Occipital lobe (tissue), 2 donors: Measurements from ENCODE around the gene SIL1. TPM values are rescaled to one million over a fixed set of nuclear protein-coding genes. Genes with fewer than 3 reads are reported as not detected.

Experiments
- DNase-seq: peaks from one replicate; lab custom pipeline; 2025; lab: John Stamatoyannopoulos, UW
- total RNA-seq: library from RNA; depleted of rRNA; stranded (reverse); fragments of >200 nt; gene quantifications from one replicate; pipeline ENCODE4 v1.2.3, GENCODE V29; 2014

SIL1 gene
- total RNA-seq, 1 donor from 2014 or later = 11.7 TPM

DNA sequence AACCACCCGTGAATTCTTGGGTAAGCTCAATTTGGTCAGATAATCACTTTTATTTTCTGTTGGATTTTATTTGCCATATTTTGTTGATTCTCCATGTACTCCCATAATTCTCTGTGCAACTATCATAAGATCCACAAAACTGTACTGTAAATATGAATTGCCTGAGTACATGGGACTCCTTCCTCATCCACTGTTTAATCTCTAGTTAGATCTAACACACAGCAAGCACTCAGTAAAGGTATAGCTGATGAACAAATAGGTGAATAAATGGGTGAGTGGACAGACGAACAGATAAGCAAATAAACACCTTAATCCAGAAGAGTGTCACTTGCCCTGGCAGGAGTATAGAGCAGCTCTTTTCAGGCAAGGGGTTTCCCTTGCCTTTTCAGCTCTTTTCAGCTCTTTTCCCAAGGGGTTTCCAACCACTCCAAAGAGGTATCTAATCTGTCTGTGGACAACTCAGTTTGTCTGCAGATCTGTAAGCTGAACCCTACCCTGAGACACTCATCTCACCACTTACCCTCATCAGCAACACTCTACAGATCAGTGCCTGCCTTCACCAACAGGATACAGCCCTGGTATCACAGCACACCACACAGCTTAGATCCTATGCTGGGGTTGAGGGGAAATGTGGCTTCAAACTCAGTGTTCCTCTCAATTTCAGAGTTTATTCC lies 51.2 kb downstream of the SIL1 start:
- DNase-seq = no peak

DNA sequence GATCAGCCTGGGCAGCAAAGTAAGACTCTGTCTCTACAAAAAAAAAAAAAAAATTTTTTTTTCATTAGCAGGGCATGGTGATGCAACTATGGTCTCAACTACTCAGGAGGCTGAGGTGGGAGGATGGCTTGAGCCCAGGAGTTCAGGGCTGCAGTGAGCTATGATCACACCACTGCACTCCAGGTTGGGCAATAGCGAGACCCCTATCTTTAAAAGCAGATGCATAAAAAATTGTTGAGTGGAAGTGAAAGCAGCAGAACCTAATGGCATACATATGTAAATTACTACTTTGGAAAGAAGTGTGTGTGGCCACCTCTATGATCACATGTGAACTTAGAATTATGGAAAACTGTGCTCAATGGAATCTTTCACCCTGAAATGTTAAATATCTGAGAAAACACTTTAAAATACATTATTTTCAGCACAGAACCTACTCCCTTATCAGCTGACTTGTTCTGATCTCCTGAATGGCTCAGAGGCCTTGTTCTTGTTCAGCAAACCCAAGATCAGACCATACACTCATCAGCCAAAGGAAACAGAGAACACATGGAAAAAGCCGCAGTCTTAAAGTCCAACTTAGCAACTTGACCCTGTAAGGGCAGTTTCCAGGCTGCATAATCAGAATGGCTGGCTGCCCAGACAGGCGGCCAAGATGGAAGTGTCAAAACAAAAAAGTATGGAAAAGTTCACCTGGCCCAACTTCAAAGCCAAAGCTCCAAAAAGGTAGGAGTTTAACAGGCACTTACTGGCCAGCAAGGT lies 56.5 kb downstream of the SIL1 start:
- no peak for DNase-seq

DNA sequence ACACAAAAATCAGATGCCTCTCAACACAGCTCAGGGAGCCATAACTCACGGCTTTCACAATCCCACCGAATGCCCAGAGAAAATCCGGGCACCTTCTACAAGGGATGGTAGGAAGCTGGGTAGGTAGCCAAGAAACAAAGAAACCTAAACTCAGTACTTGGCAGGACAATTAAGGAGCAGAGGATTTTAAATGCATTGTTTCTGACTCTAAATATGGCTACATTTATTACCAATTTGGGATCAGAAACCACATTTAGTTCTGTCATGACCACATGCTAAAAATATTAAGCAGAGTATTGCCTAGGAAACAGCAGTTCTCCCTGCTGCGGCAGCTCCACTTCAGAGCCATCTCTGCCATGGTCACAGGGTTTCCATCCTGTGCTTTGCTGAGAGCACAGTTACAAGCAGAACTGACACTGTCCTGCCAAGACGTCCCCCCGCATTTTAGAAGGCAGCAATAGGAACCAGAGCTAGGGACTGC lies 57.5 kb downstream of the SIL1 start:
- peak; percentile 51 for DNase-seq

DNA sequence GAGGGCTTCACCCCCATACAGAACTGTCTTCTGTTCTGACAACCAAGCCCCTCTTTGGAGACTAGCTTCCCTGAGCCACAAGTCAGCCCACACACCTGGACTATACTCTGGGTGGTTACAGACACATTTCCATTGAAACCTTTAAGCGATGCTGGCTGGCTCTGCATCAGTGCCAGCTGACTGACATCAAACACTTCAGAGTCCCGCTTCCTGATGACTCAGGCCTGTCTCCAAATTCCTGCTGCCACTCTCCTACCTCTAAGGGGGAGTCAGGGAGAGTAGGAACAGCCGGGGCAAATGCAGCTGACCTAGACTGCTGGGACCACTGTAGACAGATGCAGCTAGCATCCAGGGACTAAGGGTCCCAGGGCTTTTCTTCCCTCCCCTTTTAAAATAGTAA lies 59.4 kb downstream of the SIL1 start:
- peak; percentile 36 for DNase-seq

DNA sequence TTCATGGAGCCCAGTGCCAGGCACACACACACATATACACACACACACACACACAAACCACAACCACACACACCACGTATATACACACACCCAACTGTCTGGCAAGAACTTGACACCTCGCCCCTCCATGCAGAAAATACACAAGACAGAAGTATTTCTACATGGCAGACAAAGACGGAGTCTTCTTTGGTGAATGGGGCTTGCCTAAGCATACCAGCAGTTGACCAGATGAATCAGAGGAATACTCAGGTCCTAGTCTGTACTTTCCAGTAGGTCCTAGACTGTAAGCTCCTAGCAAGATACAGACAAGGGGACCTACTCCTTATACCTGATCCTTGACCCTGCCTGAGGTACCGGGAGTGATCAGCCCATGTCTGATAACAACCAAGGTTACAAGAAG lies 60.1 kb downstream of the SIL1 start:
- DNase-seq = no peak

DNA sequence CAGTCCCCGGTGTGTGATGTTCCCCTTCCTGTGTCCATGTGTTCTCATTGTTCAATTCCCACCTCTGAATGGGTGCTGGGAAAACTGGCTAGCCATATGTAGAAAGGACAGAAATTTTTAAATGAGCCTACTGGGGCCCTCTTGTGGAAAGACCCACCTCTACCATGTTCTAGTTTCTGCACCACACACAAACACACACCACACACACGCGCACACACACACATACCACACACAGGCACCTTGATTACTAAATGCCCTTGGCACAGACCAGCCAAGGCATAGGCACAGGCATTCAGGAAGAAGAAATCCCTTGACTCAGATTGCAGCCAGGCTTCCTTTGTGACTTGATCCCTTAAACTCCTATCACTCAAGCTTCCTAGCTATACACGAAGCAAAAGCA lies 60.5 kb downstream of the SIL1 start:
- no peak for DNase-seq

DNA sequence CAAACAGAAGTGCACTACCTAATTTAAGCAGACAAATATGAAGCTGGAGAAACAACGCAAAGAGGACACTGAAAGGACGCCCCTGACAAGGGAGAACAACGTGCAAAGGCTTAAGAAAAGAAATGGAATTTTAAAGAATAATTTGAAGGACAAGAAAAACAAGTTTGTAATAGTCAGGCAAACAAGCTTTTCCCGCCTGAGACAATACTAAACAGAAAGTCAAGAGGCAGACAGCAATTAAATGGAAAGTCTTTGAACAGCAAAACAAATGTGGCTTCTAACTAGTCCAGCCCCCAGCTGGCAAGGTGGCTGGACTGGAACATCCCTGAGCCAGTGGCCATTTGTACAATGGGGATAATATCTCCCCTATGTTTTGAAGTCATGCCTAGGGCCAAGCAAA lies 63.3 kb downstream of the SIL1 start:
- DNase-seq = no peak

DNA sequence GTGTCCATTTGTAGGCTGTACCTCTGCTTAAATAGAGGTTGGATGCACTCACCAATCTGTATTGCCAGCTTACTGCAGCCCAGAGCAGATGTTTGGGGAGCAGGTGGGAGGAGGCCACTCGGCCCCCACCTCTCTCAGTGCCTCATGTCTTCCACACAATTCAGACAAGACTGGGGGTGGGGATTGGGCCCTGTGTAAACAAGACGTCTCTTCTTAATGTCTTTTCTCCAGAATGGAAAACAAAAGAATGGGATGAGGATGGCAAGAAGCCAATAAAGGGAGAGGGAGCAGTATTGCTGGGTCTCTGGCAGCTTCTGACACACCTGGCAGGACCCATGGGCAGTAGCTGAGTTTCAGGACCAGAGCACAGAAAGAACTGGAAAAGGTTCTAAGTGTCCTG lies 64.9 kb downstream of the SIL1 start:
- no peak for DNase-seq

DNA sequence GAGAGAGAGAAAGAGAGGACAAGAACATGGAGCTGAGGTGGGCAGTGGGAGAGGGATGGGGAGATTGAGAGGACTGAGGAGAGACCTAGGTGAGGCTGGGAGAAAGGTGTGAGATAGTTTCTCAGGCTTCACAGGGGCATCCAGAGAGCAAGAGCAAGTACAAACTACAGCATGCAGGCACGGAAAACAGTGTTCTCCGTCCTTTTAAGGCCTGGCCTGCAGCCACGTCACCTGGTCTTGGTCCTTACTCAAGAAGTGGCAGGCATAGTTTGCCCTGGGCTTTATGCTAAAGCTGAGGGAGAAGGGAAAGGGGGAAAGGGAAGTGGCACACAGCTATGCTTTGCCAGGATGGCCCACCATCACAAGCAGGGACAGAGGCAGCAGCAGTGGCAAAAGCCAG lies 65.7 kb downstream of the SIL1 start:
- no peak for DNase-seq

DNA sequence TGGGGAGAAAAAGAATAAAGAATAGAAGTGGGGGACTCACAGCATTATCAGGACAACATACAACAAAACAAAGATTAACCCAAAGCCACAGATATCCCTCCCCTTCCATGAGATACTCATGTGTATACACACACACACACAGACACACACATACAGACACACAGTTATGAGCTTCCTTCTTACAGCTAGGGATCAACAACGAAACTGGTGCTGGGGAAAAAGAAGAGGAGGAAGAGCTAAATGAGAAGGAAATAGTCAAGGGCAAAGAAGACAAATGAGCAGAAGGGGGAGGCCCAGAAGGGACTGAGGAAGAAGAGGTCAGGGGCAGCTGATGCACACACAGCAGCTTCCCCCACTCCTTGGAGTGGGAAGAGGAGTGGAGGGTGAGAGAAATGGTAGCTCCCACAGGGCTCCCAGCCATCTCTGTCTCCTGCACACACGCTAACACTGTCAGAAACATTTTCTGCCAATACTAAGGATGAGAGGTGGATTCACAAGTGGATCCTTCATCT lies 66.2 kb downstream of the SIL1 start:
- DNase-seq = no peak

DNA sequence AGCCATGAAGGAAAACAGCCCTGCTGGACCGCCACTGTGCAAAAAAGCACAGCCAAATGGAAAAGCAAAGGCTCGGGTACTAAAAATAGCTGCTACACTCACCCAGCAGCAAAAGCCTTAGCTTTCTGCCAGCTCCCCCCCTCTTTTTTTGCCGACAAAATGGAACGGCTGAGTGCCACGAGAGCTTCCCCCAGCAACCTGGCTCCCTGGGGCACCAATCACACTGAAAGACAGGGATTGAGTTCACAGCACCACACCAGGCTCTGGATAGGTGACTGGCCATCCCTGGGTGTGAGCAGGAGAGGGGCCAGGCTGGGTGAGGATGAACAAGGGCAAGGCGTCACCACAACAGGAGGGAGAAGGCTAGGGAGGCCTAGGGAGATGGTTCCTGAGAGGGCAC lies 66.7 kb downstream of the SIL1 start:
- DNase-seq = peak; percentile 75

DNA sequence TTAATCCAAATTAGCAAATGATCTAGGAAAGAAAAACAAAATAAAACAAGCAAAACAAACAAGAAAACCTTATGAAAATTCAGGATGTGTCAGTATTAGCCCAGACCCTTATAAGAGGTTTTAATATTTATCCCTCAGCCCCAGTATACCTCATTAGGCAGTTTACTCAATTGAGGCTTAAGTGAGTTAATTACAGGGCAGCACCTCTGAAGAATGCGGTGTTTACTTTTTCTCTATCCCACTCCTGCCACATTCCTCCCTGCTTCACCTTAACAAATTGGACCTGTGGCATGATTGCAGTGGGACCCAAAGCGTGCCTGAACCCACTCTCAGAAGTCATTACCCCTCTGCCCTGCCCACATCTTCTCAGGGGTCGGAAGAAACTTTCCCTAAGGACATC lies 67.1 kb downstream of the SIL1 start:
- no peak for DNase-seq

DNA sequence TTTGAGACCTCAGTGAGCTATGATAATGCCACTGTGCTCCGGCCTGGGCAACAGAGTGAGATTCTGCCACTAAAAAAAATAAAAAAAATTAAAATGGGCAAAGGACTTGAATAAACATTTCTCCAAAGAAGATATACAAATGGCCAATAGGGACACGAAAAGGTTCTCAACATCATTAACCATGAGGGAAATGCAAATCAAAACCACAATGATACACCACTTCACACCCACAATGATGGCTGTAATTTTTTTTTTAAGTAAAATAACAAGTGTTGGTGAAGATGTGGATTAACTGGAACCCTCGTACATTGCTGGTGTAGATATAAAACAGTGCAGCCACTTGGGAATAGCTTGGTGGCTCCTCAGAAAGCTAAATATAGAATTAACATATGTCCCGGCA lies 68.0 kb downstream of the SIL1 start:
- no peak for DNase-seq

DNA sequence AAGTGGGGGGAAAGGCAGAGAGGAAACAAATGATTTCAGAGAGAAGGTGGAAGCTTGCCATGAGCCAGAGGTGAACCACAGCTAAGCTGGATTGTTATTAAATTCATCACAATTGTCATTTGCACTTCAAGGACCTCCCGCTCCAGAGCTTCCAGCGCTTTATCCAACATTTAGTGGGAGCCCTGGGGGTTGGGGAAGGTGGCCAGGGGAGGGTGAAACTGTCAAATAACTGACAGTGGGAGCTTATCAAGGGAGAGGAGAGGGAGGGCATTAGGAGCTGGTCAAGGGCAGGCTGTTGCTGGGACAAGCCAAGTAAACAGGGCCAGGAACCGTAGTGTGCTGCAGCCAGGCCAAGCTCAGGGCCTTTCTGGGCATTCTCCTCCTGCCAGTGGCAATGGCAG lies 71.5 kb downstream of the SIL1 start:
- no peak for DNase-seq

DNA sequence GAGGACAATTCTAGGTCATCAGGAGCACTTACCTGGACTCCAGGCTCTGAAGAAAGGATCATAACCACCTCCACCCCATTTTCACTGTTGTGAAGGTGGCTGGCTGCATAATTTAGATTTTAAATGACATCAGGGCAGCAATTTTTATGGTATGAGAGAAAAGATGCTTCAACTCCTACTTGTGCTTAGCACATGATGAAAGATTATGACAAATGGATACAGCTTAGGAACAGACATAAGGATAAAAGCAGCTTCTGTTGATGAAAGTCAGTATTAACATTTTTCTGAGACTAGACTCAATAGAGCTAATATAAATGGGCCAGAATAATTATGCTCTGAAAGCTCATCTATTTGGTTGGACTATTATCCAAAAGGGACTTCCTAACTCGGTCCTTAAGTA lies 72.2 kb downstream of the SIL1 start:
- no peak for DNase-seq

DNA sequence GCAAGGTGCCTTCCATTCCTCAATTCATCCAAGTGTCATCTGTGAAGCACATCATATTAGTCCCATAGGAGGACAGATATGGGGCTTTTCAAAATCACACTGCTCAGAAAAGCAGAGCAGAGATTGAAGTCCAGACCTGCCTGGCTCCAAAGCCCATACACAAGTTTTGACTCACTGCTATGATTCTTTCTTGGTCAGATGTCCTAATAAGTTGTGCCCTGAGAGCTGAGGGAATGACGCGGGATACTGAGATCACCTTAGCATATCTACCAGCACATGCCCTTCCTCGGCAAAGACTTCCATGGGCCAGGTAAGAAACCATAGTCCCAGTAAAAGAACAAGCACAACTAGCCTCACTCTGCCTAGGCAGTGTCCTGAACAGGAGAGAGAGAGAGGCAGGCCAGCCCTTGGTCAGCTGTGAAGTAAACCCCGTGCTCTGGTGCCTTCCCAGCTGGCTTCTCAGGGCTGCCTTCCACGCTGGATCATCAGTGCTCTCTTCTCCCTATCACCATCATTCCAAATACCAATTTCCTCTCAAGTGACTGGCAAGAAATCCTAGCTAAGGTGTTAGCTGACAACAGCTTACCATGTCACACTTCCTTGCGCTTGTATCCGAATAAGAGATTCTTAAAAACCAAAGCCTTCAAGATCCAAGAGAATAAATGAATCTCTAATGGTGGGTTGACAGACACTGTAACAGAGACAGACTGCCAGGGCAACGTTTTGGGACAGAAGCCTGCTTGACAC lies 73.2 kb downstream of the SIL1 start:
- no peak for DNase-seq

DNA sequence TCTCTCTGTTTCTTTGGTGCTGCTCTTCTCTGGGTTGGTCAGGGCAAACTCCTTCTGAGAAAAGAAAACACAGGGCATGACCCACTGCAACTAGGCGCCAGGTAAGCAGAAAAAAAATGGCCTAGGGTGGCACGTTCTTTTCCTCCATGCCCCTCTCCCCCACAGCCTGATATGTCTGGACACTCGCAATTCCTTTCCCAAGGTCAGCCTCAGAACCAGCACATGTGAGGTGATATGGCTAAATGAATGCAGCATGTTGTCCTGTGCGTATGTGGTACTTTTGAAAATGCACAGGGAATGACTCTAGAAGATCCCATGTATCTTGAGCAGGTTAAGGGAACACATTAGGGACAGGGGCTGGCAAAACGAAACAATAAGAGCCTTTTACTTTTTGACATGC lies 77.0 kb downstream of the SIL1 start:
- DNase-seq = no peak

DNA sequence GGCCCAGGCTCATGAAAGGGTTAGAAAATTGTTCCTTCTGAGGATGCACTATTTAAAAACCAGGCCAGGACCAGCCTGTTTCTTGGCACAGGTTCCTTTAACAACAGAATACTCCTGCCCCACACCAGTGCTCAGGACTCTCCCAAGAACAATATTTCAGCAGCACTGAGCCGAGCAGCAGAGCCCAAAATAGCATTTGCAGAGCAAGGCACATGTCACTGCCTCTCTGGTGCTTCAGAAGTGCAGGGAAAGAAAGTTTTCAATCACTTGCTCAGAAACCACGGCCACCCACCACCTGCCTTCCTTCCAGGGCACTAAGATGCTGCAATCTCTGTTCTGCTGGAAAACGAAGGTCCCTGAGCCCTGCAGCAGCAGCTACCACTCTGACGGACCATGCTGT lies 77.6 kb downstream of the SIL1 start:
- peak; percentile 17 for DNase-seq

DNA sequence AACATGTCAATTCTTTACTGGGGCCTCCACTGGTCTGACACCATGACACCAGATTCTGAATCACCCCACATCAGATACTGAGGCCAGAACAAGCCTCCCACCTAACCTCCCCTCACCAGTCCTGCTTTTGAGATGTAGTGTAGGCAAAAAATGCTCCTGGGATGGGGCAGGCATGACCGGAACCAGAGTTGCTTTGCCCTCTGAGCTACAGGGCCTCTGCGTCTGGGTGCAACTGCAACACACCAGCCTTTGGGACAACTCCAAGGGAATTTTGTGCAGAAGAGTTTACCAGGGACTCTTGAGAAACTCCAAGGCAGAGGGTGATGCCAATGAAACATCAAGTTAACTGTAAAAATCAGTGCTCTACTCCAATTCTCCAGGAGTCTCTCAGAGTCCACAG lies 79.4 kb downstream of the SIL1 start:
- DNase-seq = no peak

DNA sequence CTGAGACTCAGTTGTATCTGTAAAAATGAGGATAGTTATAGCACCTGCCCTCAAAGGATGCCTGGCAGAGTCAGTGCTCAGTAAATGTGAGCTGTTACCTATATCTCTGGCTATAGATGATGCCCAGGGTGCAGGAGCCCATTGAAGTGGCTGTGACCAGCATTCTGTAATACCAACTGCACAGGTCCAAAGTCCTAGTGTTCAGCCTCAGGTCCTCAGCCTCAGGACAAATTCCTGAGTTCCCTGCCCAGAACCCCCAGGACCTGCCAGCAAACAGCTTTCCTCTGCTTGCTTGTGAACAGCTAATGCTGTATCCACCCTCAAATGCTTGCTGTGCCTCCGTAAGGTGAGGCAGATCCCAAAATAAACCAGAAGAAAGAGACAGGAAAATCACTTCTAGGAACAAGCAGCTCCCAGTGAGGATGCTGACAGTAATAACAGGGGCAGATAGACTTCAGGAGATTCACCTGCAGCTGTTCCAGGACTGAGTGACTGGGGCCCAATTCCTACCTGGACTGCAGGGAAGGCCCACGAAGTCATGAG lies 80.8 kb downstream of the SIL1 start:
- DNase-seq = no peak

DNA sequence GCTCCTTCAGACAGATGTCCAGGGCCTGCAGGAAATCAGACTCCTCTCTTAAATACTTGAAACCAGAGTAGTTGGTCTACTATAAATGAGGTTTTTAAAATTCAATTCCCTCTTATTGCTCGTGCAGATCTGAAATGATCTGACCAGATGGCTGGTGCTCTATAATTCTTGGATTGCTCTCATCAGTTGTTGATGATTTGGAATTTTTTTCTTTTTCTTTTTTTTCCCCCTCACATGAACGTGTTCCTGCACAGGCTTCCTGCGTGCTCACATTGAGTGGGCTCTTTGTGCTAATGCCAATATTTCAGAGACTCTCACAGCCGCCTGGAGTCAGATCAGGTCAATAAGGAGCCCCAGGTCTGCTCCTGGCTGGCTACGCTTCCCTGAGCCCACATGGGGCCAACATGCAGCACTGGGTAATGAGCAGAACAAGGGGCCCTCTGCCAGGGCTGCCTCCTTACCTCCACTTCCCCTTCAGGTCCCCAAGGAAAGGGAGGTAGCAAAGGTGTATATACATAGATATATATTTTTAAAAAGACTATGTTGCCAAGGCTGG lies 82.0 kb downstream of the SIL1 start:
- DNase-seq = no peak

DNA sequence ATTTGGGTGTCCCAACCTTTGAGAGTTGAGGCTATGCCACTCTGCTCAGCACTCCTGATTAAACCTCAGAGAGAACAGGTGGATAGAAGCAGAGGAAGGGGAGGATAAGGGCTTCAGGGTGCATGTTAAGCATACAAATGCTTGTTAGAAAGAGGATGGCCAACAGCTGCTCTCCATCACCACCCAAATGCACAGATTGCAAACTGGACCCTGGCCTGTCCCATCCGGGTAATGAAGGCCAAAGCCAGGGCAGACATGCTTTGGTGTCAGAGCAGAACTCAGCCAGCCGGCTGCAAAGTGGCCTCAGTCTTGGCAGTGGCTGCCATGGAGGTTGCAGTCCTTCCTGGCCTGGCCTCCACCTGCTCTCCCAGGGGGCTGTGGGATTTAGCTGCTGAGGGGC lies 84.3 kb downstream of the SIL1 start:
- DNase-seq = no peak
